CD14-positive monocyte (primary cell): ENCODE results near the gene DPP10. TPM values are rescaled to one million over a fixed set of nuclear protein-coding genes. Genes with fewer than 3 reads are reported as not detected.

Source experiments
- DNase-seq, 3 donors: peaks; one replicate each; pipeline ENCODE4 v3.0.0-alpha.2; 2011 to 2022
- H2AFZ ChIP-seq: 2 replicates; pipeline ENCODE4 v1.6.0; 2012; ENCODE audit warnings: mild to moderate bottlenecking, low read depth, low read length, inconsistent platforms; ENCODE audit not compliant: insufficient read depth, poor library complexity, severe bottlenecking
- H3K27ac ChIP-seq, 2 donors: 1 replicate in 1 of 2; 2 replicates in 1 of 2; pipeline ENCODE4 v1.5.1; 2012 to 2013; ENCODE audit warnings: low read length in 2 of 2, control low read depth in 1 of 2, inconsistent platforms in 1 of 2, low read depth in 1 of 2, mild to moderate bottlenecking in 1 of 2
- H3K27me3 ChIP-seq, 2 donors: one replicate each; pipeline versions ENCODE4 v1.6.0 to v1.6.1; 2011 to 2013; ENCODE audit warnings: low read length in 2 of 2; ENCODE audit not compliant: control insufficient read depth in 2 of 2, insufficient read depth in 2 of 2
- H3K36me3 ChIP-seq, 2 donors: replicated peaks in 1 of 2; 1 replicate in 1 of 2; 2 replicates in 1 of 2; pipeline versions ENCODE4 v1.5.1 to v1.6.1; 2012 to 2013; ENCODE audit warnings: low read length in 2 of 2, control low read depth in 1 of 2, inconsistent platforms in 1 of 2, mild to moderate bottlenecking in 1 of 2; ENCODE audit not compliant: insufficient read depth in 2 of 2, control insufficient read depth in 1 of 2
- H3K4me1 ChIP-seq, 2 donors: 1 replicate in 1 of 2; 2 replicates in 1 of 2; pipeline versions ENCODE4 v1.5.1 to v1.6.1; 2012 to 2013; ENCODE audit warnings: low read length in 2 of 2, control low read depth in 1 of 2, inconsistent platforms in 1 of 2, mild to moderate bottlenecking in 1 of 2, moderate library complexity in 1 of 2; ENCODE audit not compliant: insufficient read depth in 2 of 2, control insufficient read depth in 1 of 2
- H3K4me2 ChIP-seq: replicated peaks from 2 replicates; pipeline ENCODE3; 2012; ENCODE audit warnings: low read length, moderate library complexity, mild to moderate bottlenecking; ENCODE audit not compliant: poor library complexity, severe bottlenecking; ENCODE audit errors: extremely low read depth
- H3K4me3 ChIP-seq, 3 experiments: fragments of 200-600 bp in 1 of 3; sonication (generic) in 1 of 3; replicated peaks in 1 of 3; 1 replicate in 2 of 3; 2 replicates in 1 of 3; pipeline ENCODE4 v1.5.1; 2011 to 2013; ENCODE audit warnings: low read length in 3 of 3, mild to moderate bottlenecking in 3 of 3, control low read depth in 2 of 3, low read depth in 2 of 3, inconsistent platforms in 1 of 3, moderate library complexity in 1 of 3
- H3K79me2 ChIP-seq: 2 replicates; pipeline ENCODE4 v1.6.0; 2012; ENCODE audit warnings: mild to moderate bottlenecking, control low read depth, inconsistent platforms, low read length, moderate library complexity; ENCODE audit not compliant: insufficient read depth
- H3K9ac ChIP-seq: 2 replicates; pipeline ENCODE4 v1.6.0; 2017; ENCODE audit warnings: low read length, mild to moderate bottlenecking; ENCODE audit not compliant: insufficient read depth, poor library complexity, severe bottlenecking
- H3K9me3 ChIP-seq, 2 donors: replicated peaks in 1 of 2; 1 replicate in 1 of 2; 2 replicates in 1 of 2; pipeline versions ENCODE4 v1.5.1 to v1.6.1; 2012 to 2013; ENCODE audit warnings: low read length in 2 of 2, control low read depth in 1 of 2; ENCODE audit not compliant: control insufficient read depth in 1 of 2, insufficient read depth in 1 of 2
- H4K20me1 ChIP-seq: 2 replicates; pipeline ENCODE4 v1.6.0; 2012; ENCODE audit warnings: mild to moderate bottlenecking, low read length, control low read depth, moderate library complexity; ENCODE audit not compliant: insufficient read depth
- H3K27ac Mint-ChIP-seq, 7 donors: one replicate each; pipeline ENCODE4 v1.8.0; 2020; ENCODE audit warnings: mild to moderate bottlenecking in 7 of 7, mixed read lengths in 7 of 7, moderate library complexity in 6 of 7, inconsistent platforms in 2 of 7
- H3K27me3 Mint-ChIP-seq, 3 donors: one replicate each; pipeline ENCODE4 v1.8.0; 2021 to 2022; ENCODE audit warnings: low read depth in 3 of 3, mild to moderate bottlenecking in 3 of 3, mixed read lengths in 3 of 3, moderate library complexity in 3 of 3, inconsistent platforms in 1 of 3
- H3K36me3 Mint-ChIP-seq, 2 donors: one replicate each; pipeline ENCODE4 v1.8.0; 2020; ENCODE audit warnings: mixed read lengths in 2 of 2, inconsistent platforms in 1 of 2, mild to moderate bottlenecking in 1 of 2
- H3K4me1 Mint-ChIP-seq: one replicate; pipeline ENCODE4 v1.8.0; 2020; ENCODE audit warnings: mild to moderate bottlenecking, mixed read lengths
- H3K4me3 Mint-ChIP-seq, 2 donors: one replicate each; pipeline ENCODE4 v1.8.0; 2020; ENCODE audit warnings: mild to moderate bottlenecking in 2 of 2, mixed read lengths in 2 of 2, moderate library complexity in 1 of 2
- H3K9me3 Mint-ChIP-seq, 7 donors: one replicate each; pipeline ENCODE4 v1.8.0; 2020 to 2022; ENCODE audit warnings: mixed read lengths in 7 of 7, mild to moderate bottlenecking in 6 of 7, moderate library complexity in 6 of 7, inconsistent platforms in 2 of 7
- CTCF ChIP-seq: fragments of 200-600 bp; IDR thresholded peaks from one replicate; pipeline ENCODE4 v1.8.0; 2022; ENCODE audit warnings: antibody characterized with exemption, mild to moderate bottlenecking
- WGBS: methylation state at CpG from one replicate; pipeline ENCODE4 v1.1.5; 2013; ENCODE audit warnings: missing lambda C conversion rate; ENCODE audit not compliant: insufficient coverage; 5-methylcytosine and 5-hydroxymethylcytosine counted together
- intact Hi-C, 2 donors: fragments of 100-400 bp; cut with micrococcal nuclease; formaldehyde crosslinking; loops; one replicate each; pipeline versions ENCODE4 v1.15.0 to v1.15.1; 2023
- polyA plus RNA-seq, 3 donors: library from polyadenylated mRNA; depleted of rRNA in 1 of 3; unstranded in 2 of 3; stranded (reverse) in 1 of 3; fragments of 300-500 nt in 2 of 3; fragments of >200 nt in 1 of 3; fragmentation: Illumina TruSeq in 2 of 3; gene quantifications; 1 replicate in 2 of 3; 2 replicates in 1 of 3; pipeline ENCODE4 v1.2.3, GENCODE V29; 2012 to 2021

Gene DPP10
- polyA plus RNA-seq, 3 donors: not detected

- H3K27ac ChIP-seq: no peak overlapping the region
Measured at GRCh38 chr2:114426756-114427155, 15.7 kb upstream of the DPP10 start.

GRCh38 chr2:114436329-114436728 lies 6.1 kb upstream of the DPP10 start:
- no CpG with 5 or more reads among the region's 1 CpG for WGBS
- Histone ChIP-seq H2AFZ (no peak overlapping the region), H3K36me3 (no peaks in the 10 kb centered on the region), H4K20me1 (no peaks in the 10 kb centered on the region), H3K27me3 (no peaks in the 10 kb centered on the region), H3K4me3 (no peak overlapping the region), H3K4me1 (no peaks in the 10 kb centered on the region), H3K4me2 (no peak overlapping the region), H3K9me3 (peaks cover 0 to 2% of the 10 kb centered on the region in 2 donors), H3K9ac (no peak overlapping the region), H3K27ac (no peak overlapping the region), H3K79me2 (no peaks in the 10 kb centered on the region)
- Mint-ChIP-seq H3K4me3 (no peak overlapping the region), H3K27me3 (no peaks in the 10 kb centered on the region), H3K9me3 (peaks cover 0 to 6% (median 0%) of the 10 kb centered on the region in 7 donors), H3K4me1 (no peaks in the 10 kb centered on the region), H3K36me3 (no peaks in the 10 kb centered on the region), H3K27ac (no peak overlapping the region)
- intact Hi-C loops: no loop called here
- TF ChIP-seq CTCF: no peak
- DNase-seq: no peak

More at GRCh38 chr2:114426756-114427155, 15.7 kb upstream of the DPP10 start:
- peaks cover 0 to 12% (median 7%) of the 10 kb centered on the region in 7 donors for H3K9me3 Mint-ChIP-seq
- no peak for DNase-seq
- Histone ChIP-seq H3K4me2 (no peak overlapping the region), H3K27me3 (no peaks in the 10 kb centered on the region), H3K9ac (no peak overlapping the region), H3K4me1 (no peaks in the 10 kb centered on the region), H3K79me2 (no peaks in the 10 kb centered on the region), H3K36me3 (no peaks in the 10 kb centered on the region), H2AFZ (no peak overlapping the region), H3K9me3 (peaks cover 0 to 5% of the 10 kb centered on the region in 2 donors), H3K4me3 (no peak overlapping the region), H4K20me1 (no peaks in the 10 kb centered on the region)
- intact Hi-C loops: no loop called here
- no peaks in the 10 kb centered on the region for H3K4me1 Mint-ChIP-seq
- no peaks in the 10 kb centered on the region for H3K36me3 Mint-ChIP-seq
- H3K27me3 Mint-ChIP-seq: peaks cover 0 to 1% (median 1%) of the 10 kb centered on the region in 3 donors
- H3K4me3 Mint-ChIP-seq: no peak overlapping the region
- 100% methylated on average over 1 of the region's 3 CpGs for WGBS
- no peak for TF ChIP-seq CTCF
- H3K27ac Mint-ChIP-seq: no peak overlapping the region
